Spleen (tissue), 11 donors: ENCODE data around the gene STEAP1B. TPM values are rescaled to one million over a fixed set of nuclear protein-coding genes. Genes with fewer than 3 reads are reported as not detected.

Experiments used
- DNase-seq: peaks from one replicate; pipeline ENCODE4 v3.0.0-alpha.2; 2020
- H3K27ac ChIP-seq, 8 donors: fragments of 200-600 bp; sonication (generic) in 7 of 8; 1 replicate in 4 of 8; 2 replicates in 4 of 8; pipeline versions ENCODE4 v1.5.0 to v1.8.0; 2016 to 2021; ENCODE audit warnings: inconsistent platforms in 4 of 8, mild to moderate bottlenecking in 4 of 8, moderate library complexity in 1 of 8
- H3K27me3 ChIP-seq, 7 donors: fragments of 200-600 bp; sonication (generic) in 6 of 7; replicated peaks in 1 of 7; 1 replicate in 4 of 7; 2 replicates in 3 of 7; pipeline versions ENCODE4 v1.5.0 to v1.8.0; 2016 to 2021; ENCODE audit warnings: inconsistent platforms in 3 of 7, mild to moderate bottlenecking in 1 of 7
- H3K36me3 ChIP-seq, 6 donors: fragments of 200-600 bp; sonication (generic) in 5 of 6; 1 replicate in 4 of 6; 2 replicates in 2 of 6; pipeline versions ENCODE4 v1.5.0 to v1.8.0; 2016 to 2021; ENCODE audit warnings: inconsistent platforms in 2 of 6
- H3K4me1 ChIP-seq, 6 donors: fragments of 200-600 bp; sonication (generic) in 5 of 6; 1 replicate in 3 of 6; 2 replicates in 3 of 6; pipeline versions ENCODE4 v1.5.0 to v1.8.0; 2016 to 2021; ENCODE audit warnings: inconsistent platforms in 3 of 6
- H3K4me3 ChIP-seq, 8 donors: fragments of 200-600 bp; sonication (generic) in 7 of 8; 1 replicate in 4 of 8; 2 replicates in 4 of 8; pipeline versions ENCODE4 v1.5.0 to v1.8.0; 2016 to 2021; ENCODE audit warnings: inconsistent platforms in 4 of 8, mild to moderate bottlenecking in 4 of 8, moderate library complexity in 2 of 8
- H3K9me3 ChIP-seq, 8 donors: fragments of 200-600 bp; sonication (generic) in 7 of 8; 1 replicate in 4 of 8; 2 replicates in 4 of 8; pipeline versions ENCODE4 v1.5.0 to v1.8.0; 2016 to 2021; ENCODE audit warnings: inconsistent platforms in 4 of 8
- CTCF ChIP-seq, 11 experiments: fragments of 200-600 bp in 7 of 11; fragments of 450-650 bp in 4 of 11; sonication (generic) in 4 of 11; IDR thresholded peaks in 8 of 11; conservative IDR thresholded peaks in 3 of 11; 1 replicate in 7 of 11; 2 replicates in 4 of 11; pipeline versions ENCODE4 v1.4.0 to v1.8.0; 2016 to 2021; ENCODE audit warnings: antibody characterized with exemption in 11 of 11, inconsistent platforms in 4 of 11, mild to moderate bottlenecking in 1 of 11
- POLR2A ChIP-seq, 3 donors: fragments of 450-650 bp; IDR thresholded peaks; one replicate each; pipeline ENCODE4 v1.5.1; 2017; ENCODE audit warnings: antibody characterized with exemption in 3 of 3, mild to moderate bottlenecking in 1 of 3
- POLR2AphosphoS5 ChIP-seq, 3 donors: sonication (generic); formaldehyde crosslinking; IDR thresholded peaks; one replicate each; pipeline ENCODE4 v1.5.1; 2017; ENCODE audit warnings: antibody characterized with exemption in 3 of 3
- WGBS, 5 donors: extraction: QIAGEN DNeasy Blood & Tissue Kit in 3 of 5; methylation state at CpG; one replicate each; pipeline versions ENCODE4 v1.1.5 to v1.1.7; 2013 to 2018; 5-methylcytosine and 5-hydroxymethylcytosine counted together
- intact Hi-C: fragments of 100-400 bp; cut with DNase I; formaldehyde crosslinking; loops from one replicate; pipeline ENCODE4 v1.15.0; 2023; ENCODE audit warnings: low total_unique reads
- polyA plus RNA-seq, 3 donors: library from polyadenylated mRNA; stranded (reverse); fragments of 200-250 nt; gene quantifications; one replicate each; pipeline ENCODE4 v1.2.1, GENCODE V29; 2013
- total RNA-seq, 7 donors: library from RNA; depleted of rRNA in 3 of 7; stranded (reverse); fragments of >200 nt in 3 of 7; fragmentation: NEBNext Ultra II Directional in 4 of 7; extraction: Animal tissue kit (Norgen Biotek cat#: 25700) in 4 of 7; gene quantifications; one replicate each; pipeline versions ENCODE4 v1.1.0 to v1.2.1, GENCODE V29; 2016 to 2021
- donor health status: healthy with polysubstance abuse.
- donor health status: DM: no; HTN: no; CAD: no; lungs with moderate emphysema.
- donor health status: DM: no; HTN: no; CAD: no.
- donor health status: Bipolar disorder and iron deficiency.
- donor health status: healthy.
- donor health status: DM: no; HTN: no; CAD: no.
- donor health status: DM: yes; HTN: yes; CAD: no.

The STEAP1B gene
- total and polyA plus RNA-seq, 10 donors = 5.9 to 22.5 (median 12.9) TPM

GRCh38 chr7:22444181-22444971, 55.6 kb downstream of the STEAP1B start:
- Histone ChIP-seq H3K27ac (peak overlapping the region; percentile 66 to 89 (median 78)), H3K27me3 (no peaks in the 10 kb centered on the region), H3K4me3 (peak overlapping the region in 1 of 8 donors; percentile 25), H3K9me3 (no peaks in the 10 kb centered on the region), H3K4me1 (peaks cover 18 to 49% (median 33%) of the 10 kb centered on the region in 6 donors), H3K36me3 (no peaks in the 10 kb centered on the region)
- intact Hi-C loops = loop anchor here (10.0 kb wide), 1 partner anchor 90 kb away; the partner anchor contains the start of gene RAPGEF5
- no peak for DNase-seq
- WGBS, 5 donors = 56 to 69% (median 58%) methylated on average over 13 of the region's 13 CpGs
- no peak for TF ChIP-seq POLR2A (IDR thresholded peaks at IDR 0.05)
- TF ChIP-seq POLR2AphosphoS5 (IDR thresholded peaks at IDR 0.05) = peak in 1 of 3 donors; percentile 71

DNA sequence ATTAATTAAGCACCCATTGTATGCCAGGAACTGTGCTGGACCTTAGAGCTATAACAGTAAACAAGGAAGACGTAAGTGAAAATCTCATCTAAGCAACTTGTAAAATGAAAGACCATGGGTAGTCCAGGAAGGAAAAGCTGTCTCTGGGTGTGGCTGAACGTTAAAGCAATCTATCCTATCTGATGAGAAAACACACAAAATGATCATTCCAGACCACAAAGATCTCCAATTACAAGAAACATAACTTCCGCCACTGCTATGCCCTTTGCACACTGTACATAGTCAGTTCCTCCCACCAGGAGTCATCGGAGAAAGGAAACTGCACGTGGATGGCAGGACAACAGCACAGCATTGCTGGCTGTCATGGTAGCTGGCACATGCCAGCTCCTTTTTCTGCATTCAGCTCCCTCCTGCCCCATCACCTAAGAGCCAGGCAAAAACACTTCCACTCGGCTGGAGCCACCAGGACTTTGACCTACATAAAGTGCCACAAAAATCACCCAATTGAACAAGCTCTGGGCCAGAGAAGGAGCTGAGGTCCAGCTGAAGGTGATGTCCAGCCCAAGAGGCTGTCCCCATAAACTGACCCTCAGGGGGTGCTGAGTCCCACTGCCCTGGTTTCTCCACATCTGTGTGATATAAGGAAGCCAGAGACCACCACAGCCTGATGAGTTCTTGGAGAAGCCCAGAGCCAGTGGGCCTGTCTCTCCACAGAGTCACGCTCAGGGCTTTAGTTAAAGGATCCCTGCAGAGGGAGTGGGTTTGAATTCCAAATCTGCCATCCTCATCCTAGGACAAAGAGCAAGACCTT, 56.4 kb downstream of the STEAP1B start:
- H3K9me3 ChIP-seq = no peaks in the 10 kb centered on the region
- peak overlapping the region; percentile 29 to 89 (median 78) for H3K27ac ChIP-seq
- H3K27me3 ChIP-seq = no peaks in the 10 kb centered on the region
- DNase-seq = no peak
- WGBS, 5 donors = 47 to 53% (median 51%) methylated on average over 7 of the region's 7 CpGs
- intact Hi-C loops = loop anchor here (10.0 kb wide), 1 partner anchor 89 kb away; the partner anchor contains the start of gene RAPGEF5
- TF ChIP-seq CTCF (IDR thresholded peaks at IDR 0.05 in 8 of 11, conservative IDR thresholded peaks at IDR 0.05 in 3 of 11) = no peak
- peak in 1 of 3 donors; percentile 44 for TF ChIP-seq POLR2AphosphoS5 (IDR thresholded peaks at IDR 0.05)
- TF ChIP-seq POLR2A (IDR thresholded peaks at IDR 0.05) = no peak
- H3K36me3 ChIP-seq = no peaks in the 10 kb centered on the region
- no peak overlapping the region for H3K4me3 ChIP-seq
- peaks cover 18 to 57% (median 33%) of the 10 kb centered on the region in 6 donors for H3K4me1 ChIP-seq

GRCh38 chr7:22442882-22443369, 57.1 kb downstream of the STEAP1B start:
- H3K36me3 ChIP-seq = no peaks in the 10 kb centered on the region
- no peak overlapping the region for H3K4me3 ChIP-seq
- H3K9me3 ChIP-seq = no peaks in the 10 kb centered on the region
- TF ChIP-seq POLR2AphosphoS5 (IDR thresholded peaks at IDR 0.05) = no peak
- TF ChIP-seq POLR2A (IDR thresholded peaks at IDR 0.05) = no peak
- TF ChIP-seq CTCF (IDR thresholded peaks at IDR 0.05 in 8 of 11, conservative IDR thresholded peaks at IDR 0.05 in 3 of 11) = no peak
- peak overlapping the region in 6 of 8 donors; percentile 68 to 89 (median 80) for H3K27ac ChIP-seq
- peaks cover 18 to 55% (median 33%) of the 10 kb centered on the region in 6 donors for H3K4me1 ChIP-seq
- 68 to 92% (median 83%) methylated on average over 3 of the region's 3 CpGs for WGBS, 5 donors
- intact Hi-C loops = loop anchor here (10.0 kb wide), 1 partner anchor 88 kb away; the partner anchor contains the start of gene RAPGEF5
- H3K27me3 ChIP-seq = no peaks in the 10 kb centered on the region
- DNase-seq = no peak

- TF ChIP-seq CTCF (IDR thresholded peaks at IDR 0.05 in 8 of 11, conservative IDR thresholded peaks at IDR 0.05 in 3 of 11) = no peak
- 70 to 78% (median 76%) methylated on average over 8 of the region's 8 CpGs for WGBS, 5 donors
- H3K36me3 ChIP-seq = no peaks in the 10 kb centered on the region
- intact Hi-C loops = loop anchor here (10.0 kb wide), 1 partner anchor 88 kb away; the partner anchor contains the start of gene RAPGEF5
- no peaks in the 10 kb centered on the region for H3K27me3 ChIP-seq
- no peak overlapping the region for H3K4me3 ChIP-seq
- H3K4me1 ChIP-seq = peaks cover 18 to 50% (median 30%) of the 10 kb centered on the region in 6 donors
- peak overlapping the region in 5 of 8 donors; percentile 78 to 89 (median 82) for H3K27ac ChIP-seq
- DNase-seq = no peak
- no peaks in the 10 kb centered on the region for H3K9me3 ChIP-seq
Measured at GRCh38 chr7:22442187-22442881, 57.7 kb downstream of the STEAP1B start.
